ENCODE results near the gene AGTR1.
"Not testable (repeated sequence)": the region's sequence is repeated elsewhere in the genome, so short reads cannot be mapped to it uniquely, and the experiment has no call there.

The AGTR1 gene

DNA sequence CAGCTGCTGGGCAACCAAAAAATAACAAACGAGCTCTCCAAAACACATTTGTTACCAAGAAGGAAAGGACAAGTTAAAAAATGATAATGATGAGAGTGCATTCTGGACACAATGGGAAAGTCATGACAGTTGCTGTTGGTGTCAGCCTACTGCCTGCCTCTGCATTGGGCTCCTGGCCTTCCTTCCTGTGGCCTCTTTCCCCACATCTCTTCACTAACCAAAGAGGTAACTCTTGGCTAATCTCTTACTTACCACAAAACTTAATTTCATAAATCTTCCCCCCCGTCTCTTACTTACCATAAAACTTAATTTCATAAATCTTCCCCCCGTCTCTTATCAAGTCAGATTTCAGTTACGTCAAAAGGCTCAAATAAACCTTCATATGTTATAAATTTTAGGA is 58.6 kb downstream of the AGTR1 start:
- H3K27ac ChIP-seq: no peak overlapping the region
- DNase-seq (ENCODE audit: low read depth, low spot score): no peak

DNA sequence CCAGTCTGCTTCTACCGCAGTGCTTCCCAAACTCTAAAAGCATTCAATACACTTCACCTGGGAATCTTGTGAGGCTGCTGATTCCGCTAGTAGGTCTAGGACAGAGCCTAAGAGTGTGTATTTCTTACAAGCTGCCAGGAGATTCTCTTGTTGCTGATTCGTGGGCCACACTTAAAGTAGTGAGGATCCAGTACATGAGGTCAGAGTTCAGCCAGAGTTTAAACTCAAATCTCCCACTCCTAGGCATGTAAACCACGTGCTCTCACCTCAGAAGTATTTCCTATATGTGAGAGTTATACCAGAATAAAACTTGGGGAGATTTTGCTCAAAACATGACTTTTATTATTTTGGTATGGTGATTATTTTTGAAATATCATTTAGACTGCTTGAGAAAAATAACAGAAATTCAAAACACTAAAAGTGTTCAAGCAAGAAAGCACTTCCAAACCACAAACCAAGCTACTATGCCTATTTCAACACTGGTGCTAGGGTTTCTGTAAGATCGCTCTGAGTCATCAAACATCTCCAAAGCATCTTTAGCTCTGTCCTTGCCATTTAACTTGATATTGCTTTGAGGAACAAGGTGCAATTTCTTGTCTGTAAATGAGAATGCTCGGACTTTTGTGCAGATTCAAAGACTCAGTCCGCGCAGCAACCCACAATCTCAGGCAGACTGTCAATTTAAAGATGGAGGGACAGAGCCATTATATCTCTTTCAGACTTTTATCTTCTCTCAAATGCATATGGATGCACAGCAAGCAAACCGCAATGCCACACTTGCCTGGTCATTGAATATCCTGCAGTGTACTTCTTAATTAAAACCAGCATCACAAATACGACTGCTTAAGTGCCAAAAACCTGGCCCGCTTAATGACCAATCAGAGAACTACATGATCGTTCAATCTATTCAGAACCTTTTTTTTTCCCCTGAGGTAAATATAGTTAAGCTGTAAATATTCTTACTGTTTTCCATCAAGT is 59.8 kb downstream of the AGTR1 start:
- no peak for DNase-seq (ENCODE audit: low read depth, low spot score)
- no peak overlapping the region for H3K27ac ChIP-seq

GRCh38 chr3:148758303-148758884 is 60.7 kb downstream of the AGTR1 start:
- H3K27ac ChIP-seq: no peak overlapping the region
- no peak for DNase-seq (ENCODE audit: low read depth, low spot score)

- no peak overlapping the region for H3K27ac ChIP-seq
- no peak for DNase-seq (ENCODE audit: low read depth, low spot score)
Measured at GRCh38 chr3:148759430-148759829, 61.7 kb downstream of the AGTR1 start.

DNA sequence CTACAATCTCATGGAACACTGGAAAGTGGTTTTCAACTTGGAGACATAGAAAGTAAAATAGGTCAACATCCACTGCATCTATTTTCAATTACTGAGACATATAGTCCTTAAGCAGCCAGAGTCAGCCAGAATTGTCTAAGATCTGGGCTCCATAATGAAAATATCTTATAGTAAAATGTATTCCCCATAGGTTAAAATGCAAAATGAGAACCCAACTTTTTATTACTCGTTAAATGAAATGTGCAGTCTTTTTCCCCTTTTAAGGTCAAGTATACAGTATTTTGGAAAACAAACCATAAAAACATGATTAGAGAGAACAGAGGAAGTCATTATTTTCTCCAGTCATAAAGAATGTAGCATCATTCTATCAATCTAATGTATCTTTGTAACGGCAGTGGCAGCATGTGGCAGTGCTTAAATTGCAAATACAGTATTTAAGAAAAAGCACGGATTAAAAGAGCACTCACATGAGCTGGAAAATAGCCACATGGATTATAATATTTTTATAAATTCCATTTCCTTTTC is 65.5 kb downstream of the AGTR1 start:
- DNase-seq (ENCODE audit: low read depth, low spot score): no peak
- no peak overlapping the region for H3K27ac ChIP-seq

DNA sequence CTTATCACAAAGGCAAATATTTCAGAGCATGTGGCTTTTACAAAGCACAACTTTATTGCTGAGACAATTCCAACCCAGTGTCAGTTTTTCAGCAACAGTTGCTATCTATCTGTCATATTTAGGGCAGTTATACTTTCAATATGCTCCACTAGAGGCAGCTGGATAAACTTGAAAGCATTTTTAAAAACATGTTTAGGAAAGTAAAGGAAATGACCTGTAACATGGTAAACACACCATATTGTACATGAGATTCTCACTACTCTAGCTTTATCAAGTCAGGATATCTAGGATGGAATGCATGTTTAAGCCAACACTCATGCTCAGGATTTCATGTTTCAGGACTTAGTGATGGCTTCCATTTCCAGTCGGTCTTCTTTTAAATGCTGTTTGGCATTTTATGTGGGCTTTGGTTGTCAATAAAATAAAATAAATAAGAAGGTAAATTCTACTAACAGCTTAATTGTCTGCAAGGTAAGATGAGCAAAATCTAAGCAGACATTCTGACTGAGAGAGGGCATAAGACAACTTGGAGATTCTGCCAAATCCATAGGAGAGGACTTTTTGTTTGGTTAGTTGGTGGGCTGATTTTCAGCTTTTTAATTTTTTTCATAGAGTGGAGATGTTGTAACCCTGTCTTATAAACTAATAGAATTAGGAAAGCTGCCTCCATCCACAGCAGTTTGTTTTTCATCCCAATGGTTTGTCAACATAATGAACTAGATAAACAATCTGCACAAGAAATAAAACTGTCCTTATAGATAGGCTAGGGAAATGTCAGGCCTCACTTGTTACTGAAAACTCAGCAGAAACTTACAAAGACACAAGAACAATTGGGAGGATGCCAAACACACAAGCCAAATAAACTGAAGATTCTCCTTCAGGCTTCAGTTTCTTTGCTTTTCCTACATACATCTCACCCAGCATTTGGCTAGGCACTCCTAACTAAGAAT is 66.6 kb downstream of the AGTR1 start:
- no peak overlapping the region for H3K27ac ChIP-seq
- DNase-seq (ENCODE audit: low read depth, low spot score): no peak

DNA sequence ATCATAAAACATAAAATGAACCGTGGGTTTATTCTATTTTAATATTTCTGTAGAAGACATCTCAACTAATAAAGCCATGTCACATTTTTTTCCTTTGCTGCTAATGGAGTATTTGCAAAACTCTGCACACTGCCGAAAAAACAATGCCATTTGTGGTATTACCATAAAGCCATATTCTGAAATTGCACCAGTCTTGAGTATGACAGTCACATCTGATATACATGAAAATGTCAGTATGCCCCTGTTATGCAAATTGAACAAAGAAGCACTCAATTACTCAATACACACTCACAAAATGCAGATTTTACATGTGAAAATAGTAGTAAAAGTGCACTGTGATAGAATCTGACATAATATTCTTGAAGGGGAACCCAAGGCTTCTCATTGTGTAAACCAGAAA is 74.7 kb downstream of the AGTR1 start:
- H3K27ac ChIP-seq: no peak overlapping the region
- DNase-seq (ENCODE audit: low read depth, low spot score): no peak

DNA sequence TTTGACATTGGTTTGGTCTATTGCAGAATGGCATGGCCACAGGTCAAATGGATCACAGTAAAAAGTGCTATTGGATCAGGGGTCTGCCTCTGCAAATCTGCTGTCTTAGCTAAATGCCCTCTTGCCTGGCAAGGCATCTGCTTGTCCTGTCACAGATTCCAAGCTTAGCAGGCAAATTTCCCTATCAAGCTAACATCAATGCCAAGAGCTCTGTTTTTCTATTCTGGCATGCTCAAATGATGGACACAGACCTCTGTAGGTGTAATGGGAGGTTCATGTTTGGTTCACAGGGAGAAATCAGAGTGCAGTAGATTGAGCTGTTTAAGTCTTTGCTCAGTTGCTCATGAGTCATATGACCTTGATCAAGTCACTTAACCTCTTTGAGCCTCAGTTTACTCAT is 75.1 kb downstream of the AGTR1 start:
- DNase-seq (ENCODE audit: low read depth, low spot score): no peak
- no peak overlapping the region for H3K27ac ChIP-seq

DNA sequence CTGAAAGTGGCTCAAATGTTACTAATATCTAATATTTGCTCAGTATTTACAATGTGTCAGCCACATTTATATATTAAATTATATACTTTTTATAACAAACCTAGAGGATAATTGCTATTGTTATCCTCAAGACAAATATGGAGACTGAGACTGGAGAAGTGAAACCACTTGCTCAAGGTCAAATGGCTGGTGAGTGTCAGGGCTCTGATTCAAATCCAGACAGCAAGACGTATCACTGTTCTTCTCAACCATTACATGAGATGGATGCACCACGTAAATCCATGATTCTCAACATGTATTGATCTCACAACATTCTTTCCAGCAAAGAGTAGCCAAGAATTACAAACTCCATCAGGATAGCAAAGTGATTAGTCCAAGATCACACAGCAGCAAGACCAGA is 76.1 kb downstream of the AGTR1 start:
- DNase-seq (ENCODE audit: low read depth, low spot score): no peak
- no peak overlapping the region for H3K27ac ChIP-seq

GRCh38 chr3:148778926-148779325 is 81.2 kb downstream of the AGTR1 start:
- H3K27ac ChIP-seq: no peak overlapping the region
- no peak for DNase-seq (ENCODE audit: low read depth, low spot score)

- not testable (repeated sequence) for DNase-seq (ENCODE audit: low read depth, low spot score); H3K27ac ChIP-seq
Measured at GRCh38 chr3:148785026-148785425, 87.3 kb downstream of the AGTR1 start.

- not testable (repeated sequence) for DNase-seq (ENCODE audit: low read depth, low spot score); H3K27ac ChIP-seq
Measured at GRCh38 chr3:148786159-148786558, 88.5 kb downstream of the AGTR1 start.

DNA sequence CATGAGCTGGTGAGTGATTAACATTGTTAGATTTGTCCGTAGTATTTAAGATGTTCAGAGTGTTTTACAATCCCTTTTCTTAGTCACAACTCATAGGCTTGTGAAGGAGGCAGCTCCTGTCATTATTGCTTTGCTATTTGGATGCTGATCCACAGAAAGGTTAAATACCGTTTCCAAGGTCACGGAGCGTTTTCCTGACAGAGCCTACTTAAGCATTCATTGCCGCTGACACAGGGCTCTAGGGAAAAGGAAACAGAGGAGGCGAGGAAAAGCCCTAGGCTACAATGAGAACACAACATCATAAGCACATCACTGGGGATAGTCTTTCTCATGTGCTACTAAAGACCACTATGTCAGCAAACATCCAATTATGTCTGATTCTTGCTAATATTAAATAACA is 91.4 kb downstream of the AGTR1 start:
- DNase-seq (ENCODE audit: low read depth, low spot score): no peak
- H3K27ac ChIP-seq: no peak overlapping the region

GRCh38 chr3:148789906-148790305 is 92.2 kb downstream of the AGTR1 start:
- no peak overlapping the region for H3K27ac ChIP-seq

DNA sequence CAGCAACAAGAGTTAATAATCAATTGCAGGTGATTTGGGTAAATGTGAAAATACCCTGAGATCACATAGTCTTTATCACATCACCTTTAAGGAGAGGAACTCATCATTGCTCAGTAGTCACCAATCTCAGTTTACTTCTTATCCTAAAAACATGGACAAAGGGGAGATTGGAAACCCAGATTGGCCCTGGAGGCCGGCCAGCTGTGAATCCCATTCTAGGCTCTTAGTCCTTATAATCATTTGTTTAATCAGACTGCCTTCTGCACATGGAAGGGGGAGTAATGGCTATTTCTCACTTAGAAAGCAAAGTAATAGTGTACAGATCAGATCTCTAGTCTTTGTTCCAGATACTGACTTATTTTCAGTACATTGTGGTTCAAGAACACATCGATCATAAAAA is 92.7 kb downstream of the AGTR1 start:
- no peak for DNase-seq (ENCODE audit: low read depth, low spot score)
- H3K27ac ChIP-seq: no peak overlapping the region

More at GRCh38 chr3:148789906-148790305, 92.2 kb downstream of the AGTR1 start:
- DNase-seq (ENCODE audit: low read depth, low spot score): no peak

DNA sequence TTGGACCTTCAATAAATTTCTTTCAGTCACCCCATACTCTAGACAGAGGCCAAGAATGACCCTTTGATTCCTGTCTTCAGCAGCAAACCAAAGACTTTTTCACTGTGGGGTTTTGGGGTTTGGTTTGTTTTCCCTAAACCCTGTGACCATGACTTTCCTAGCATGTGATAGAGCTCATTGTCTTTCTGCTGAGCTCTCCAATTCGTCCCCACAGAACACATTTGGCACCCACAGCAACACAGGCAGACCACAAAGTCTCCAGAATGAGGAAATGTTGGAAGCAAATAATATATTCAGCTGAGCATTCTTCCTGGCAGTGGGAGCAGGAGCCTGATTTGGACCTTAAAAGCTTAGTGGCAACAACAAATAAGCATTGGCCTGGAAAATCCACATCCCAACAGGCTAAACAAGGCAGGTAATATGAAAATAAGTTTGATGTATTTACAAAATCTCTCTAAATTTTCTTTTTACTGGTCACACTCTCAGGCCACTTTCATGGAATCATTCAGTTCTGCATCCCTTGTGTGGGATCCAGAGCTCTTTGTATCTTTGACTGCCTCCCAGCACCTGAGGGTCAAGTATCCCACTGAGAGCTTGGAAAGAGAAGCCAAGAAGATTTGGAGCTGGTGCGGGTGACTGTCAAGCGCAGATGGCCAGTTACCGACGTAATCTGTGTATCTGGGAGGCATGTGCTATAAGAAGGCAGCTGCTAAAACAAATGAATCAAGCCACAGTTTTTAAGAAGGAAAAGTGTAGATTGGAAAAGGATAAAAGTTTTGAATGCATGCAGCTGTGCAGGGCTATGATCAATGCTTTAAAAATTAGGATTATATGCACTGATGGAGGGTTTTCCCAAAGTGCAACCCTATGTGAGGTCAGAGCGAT is 93.4 kb downstream of the AGTR1 start:
- DNase-seq (ENCODE audit: low read depth, low spot score): no peak
- H3K27ac ChIP-seq: no peak overlapping the region

DNA sequence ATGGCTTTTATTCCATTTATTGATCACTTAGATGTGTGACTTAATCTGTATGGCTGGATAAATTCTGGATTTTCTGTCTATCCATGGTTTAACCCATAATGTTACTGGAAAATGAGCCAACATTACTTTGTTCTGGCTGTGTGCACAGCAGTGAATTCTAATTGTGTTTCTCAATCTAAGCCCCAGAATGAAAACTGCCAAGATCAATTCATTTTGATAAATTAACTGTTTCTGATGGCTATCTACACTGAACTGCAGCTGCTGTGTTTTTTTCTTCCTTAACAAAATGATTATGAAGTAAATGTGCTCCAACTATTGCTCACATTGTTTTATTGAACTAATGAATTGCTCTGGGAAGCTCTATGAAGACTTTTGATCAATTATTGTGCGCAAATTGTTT is 94.2 kb downstream of the AGTR1 start:
- H3K27ac ChIP-seq: no peak overlapping the region
- no peak for DNase-seq (ENCODE audit: low read depth, low spot score)

- H3K27ac ChIP-seq: no peak overlapping the region
- DNase-seq (ENCODE audit: low read depth, low spot score): no peak
Measured at GRCh38 chr3:148792516-148792915, 94.8 kb downstream of the AGTR1 start.
